ENCODE results near the gene TMEM120B.

Gene TMEM120B

DNA sequence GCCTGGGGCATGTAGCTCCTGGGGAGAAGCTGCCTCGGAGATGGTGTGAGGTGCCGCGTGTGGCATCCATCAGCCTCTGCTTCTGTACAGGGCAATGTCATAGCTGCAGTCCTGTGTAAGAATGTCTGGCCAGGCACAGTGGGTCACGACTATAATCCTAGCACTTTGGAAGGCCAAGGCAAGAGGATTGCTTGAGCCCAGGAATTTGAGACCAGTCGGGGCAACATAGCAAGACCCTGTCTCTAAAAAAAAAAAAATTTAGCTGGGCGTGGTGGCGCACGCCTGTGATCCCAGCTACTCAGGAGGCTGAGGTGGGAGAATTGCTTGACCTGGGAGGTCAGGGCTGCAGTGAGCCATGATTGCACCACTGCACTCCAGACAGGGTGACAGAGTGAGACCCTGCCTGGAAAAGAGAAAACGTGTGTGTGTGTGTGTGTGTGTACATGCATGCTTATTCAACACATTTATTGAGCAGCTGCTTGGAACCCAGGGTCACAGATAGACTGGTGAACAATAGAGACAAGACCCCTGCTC is 56.8 kb downstream of the TMEM120B start:
- no peak for TF ChIP-seq EZH2 (IDR thresholded peaks at IDR 0.05; ENCODE audit: borderline replicate concordance, low read depth, low read length, severe bottlenecking)
- TF ChIP-seq, protein P1, sequence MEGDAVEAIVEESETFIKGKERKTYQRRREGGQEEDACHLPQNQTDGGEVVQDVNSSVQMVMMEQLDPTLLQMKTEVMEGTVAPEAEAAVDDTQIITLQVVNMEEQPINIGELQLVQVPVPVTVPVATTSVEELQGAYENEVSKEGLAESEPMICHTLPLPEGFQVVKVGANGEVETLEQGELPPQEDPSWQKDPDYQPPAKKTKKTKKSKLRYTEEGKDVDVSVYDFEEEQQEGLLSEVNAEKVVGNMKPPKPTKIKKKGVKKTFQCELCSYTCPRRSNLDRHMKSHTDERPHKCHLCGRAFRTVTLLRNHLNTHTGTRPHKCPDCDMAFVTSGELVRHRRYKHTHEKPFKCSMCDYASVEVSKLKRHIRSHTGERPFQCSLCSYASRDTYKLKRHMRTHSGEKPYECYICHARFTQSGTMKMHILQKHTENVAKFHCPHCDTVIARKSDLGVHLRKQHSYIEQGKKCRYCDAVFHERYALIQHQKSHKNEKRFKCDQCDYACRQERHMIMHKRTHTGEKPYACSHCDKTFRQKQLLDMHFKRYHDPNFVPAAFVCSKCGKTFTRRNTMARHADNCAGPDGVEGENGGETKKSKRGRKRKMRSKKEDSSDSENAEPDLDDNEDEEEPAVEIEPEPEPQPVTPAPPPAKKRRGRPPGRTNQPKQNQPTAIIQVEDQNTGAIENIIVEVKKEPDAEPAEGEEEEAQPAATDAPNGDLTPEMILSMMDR (IDR thresholded peaks at IDR 0.05; ENCODE audit: borderline replicate concordance, extremely low read depth, low read length, poor library complexity, severe bottlenecking): no peak
- Histone ChIP-seq H3K4me3 (ENCODE audit: low read depth in 1 of 2, low read length in 2 of 2) (no peak overlapping the region), H3K79me2 (ENCODE audit: insufficient read depth, low read length) (no peaks in the 10 kb centered on the region), H3K27me3 (ENCODE audit: insufficient read depth, low read length, poor library complexity) (no peaks in the 10 kb centered on the region), H3K4me1 (ENCODE audit: insufficient read depth, low read length) (no peaks in the 10 kb centered on the region), H3K36me3 (ENCODE audit: insufficient read depth, low read length) (no peaks in the 10 kb centered on the region), H3K9ac (ENCODE audit: low read depth, low read length) (no peak overlapping the region), H3K27ac (ENCODE audit: low read length) (no peak overlapping the region), H2AFZ (ENCODE audit: low read depth, low read length) (no peak overlapping the region), H4K20me1 (ENCODE audit: insufficient read depth, low read length) (no peaks in the 10 kb centered on the region), H3K4me2 (ENCODE audit: insufficient read depth, low read length) (no peak overlapping the region), H3K9me3 (ENCODE audit: insufficient read depth, low read length, severe bottlenecking) (no peaks in the 10 kb centered on the region)
- no peak for ATAC-seq (ENCODE audit: insufficient read depth, low read depth)
- DNase-seq: no peak

DNA sequence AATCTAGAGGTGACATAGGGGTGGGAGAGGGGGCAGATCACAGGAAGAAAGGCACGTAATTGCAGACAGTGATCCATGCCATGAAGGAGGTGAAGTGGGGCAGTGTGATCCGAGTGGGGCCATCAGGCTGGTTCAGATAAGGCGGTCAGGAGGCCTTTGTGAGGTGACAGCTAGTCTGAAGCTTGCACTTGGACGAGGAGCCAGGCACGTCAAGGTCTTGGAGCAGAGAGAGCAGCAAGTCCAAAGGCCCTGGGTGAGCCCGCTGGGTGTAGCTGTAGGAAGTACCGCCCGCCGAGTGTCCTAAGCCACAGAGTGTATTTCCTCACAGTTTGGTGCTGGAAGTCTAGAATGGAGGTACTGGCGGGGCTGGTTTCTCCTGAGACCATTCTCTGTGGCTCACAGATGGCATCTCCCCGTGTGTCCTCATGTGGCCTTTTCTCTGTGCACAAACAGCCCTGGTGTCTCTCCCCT is 57.3 kb downstream of the TMEM120B start:
- Histone ChIP-seq H3K9me3 (ENCODE audit: insufficient read depth, low read length, severe bottlenecking) (no peaks in the 10 kb centered on the region), H2AFZ (ENCODE audit: low read depth, low read length) (no peak overlapping the region), H3K4me1 (ENCODE audit: insufficient read depth, low read length) (no peaks in the 10 kb centered on the region), H3K36me3 (ENCODE audit: insufficient read depth, low read length) (no peaks in the 10 kb centered on the region), H3K4me2 (ENCODE audit: insufficient read depth, low read length) (no peak overlapping the region), H3K9ac (ENCODE audit: low read depth, low read length) (no peak overlapping the region), H3K4me3 (ENCODE audit: low read depth in 1 of 2, low read length in 2 of 2) (no peak overlapping the region), H3K27ac (ENCODE audit: low read length) (peak overlapping the region; percentile 13; the same call in 1 of the 2 replicates), H3K79me2 (ENCODE audit: insufficient read depth, low read length) (no peaks in the 10 kb centered on the region), H4K20me1 (ENCODE audit: insufficient read depth, low read length) (no peaks in the 10 kb centered on the region), H3K27me3 (ENCODE audit: insufficient read depth, low read length, poor library complexity) (no peaks in the 10 kb centered on the region)
- DNase-seq (no peak), ATAC-seq (ENCODE audit: insufficient read depth, low read depth) (no peak)
- TF ChIP-seq EZH2 (IDR thresholded peaks at IDR 0.05; ENCODE audit: borderline replicate concordance, low read depth, low read length, severe bottlenecking): no peak
- TF ChIP-seq, protein P1 (IDR thresholded peaks at IDR 0.05; ENCODE audit: borderline replicate concordance, extremely low read depth, low read length, poor library complexity, severe bottlenecking): no peak

DNA sequence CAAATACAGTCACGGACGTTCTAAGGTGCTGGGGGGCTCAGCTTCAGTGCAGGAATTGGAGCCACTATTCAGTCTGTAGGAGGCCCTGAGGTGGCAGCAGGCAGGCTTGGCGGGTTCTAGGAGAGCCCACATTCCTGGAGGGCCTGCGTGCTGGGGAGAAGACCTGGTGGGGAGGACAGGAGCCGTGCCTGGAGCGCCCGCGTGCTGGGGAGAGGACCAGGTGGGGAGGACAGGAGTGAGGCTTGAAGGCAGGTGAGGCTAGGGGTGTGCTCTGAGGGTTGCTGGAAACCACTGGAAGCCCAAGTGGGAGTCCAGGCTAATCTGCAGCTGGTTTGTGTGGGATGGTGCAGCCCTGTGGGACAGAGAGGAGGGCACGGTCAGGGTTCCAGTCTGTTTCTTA is 57.8 kb downstream of the TMEM120B start:
- no peaks in the 10 kb centered on the region for H3K4me1 ChIP-seq (ENCODE audit: insufficient read depth, low read length)
- no peak overlapping the region for H3K4me2 ChIP-seq (ENCODE audit: insufficient read depth, low read length)
- TF ChIP-seq EZH2 (IDR thresholded peaks at IDR 0.05; ENCODE audit: borderline replicate concordance, low read depth, low read length, severe bottlenecking): no peak
- TF ChIP-seq, protein P1 (IDR thresholded peaks at IDR 0.05; ENCODE audit: borderline replicate concordance, extremely low read depth, low read length, poor library complexity, severe bottlenecking): no peak
- H3K79me2 ChIP-seq (ENCODE audit: insufficient read depth, low read length): no peaks in the 10 kb centered on the region
- no peaks in the 10 kb centered on the region for H4K20me1 ChIP-seq (ENCODE audit: insufficient read depth, low read length)
- H3K27me3 ChIP-seq (ENCODE audit: insufficient read depth, low read length, poor library complexity): no peaks in the 10 kb centered on the region
- no peak overlapping the region for H2AFZ ChIP-seq (ENCODE audit: low read depth, low read length)
- H3K27ac ChIP-seq (ENCODE audit: low read length): 0 out of 2 replicates have a peak overlapping the region, but pooled peaks have one; percentile 13
- no peaks in the 10 kb centered on the region for H3K36me3 ChIP-seq (ENCODE audit: insufficient read depth, low read length)
- no peak for ATAC-seq (ENCODE audit: insufficient read depth, low read depth)
- H3K4me3 ChIP-seq (ENCODE audit: low read depth in 1 of 2, low read length in 2 of 2): no peak overlapping the region
- H3K9ac ChIP-seq (ENCODE audit: low read depth, low read length): no peak overlapping the region
- DNase-seq: no peak
- no peaks in the 10 kb centered on the region for H3K9me3 ChIP-seq (ENCODE audit: insufficient read depth, low read length, severe bottlenecking)

All from DND-41 (cell line).